Ishikawa (cell line): ENCODE measurements around the gene MMP24.

Source experiments
- CEBPB ChIP-seq: IDR thresholded peaks from 2 replicates; pipeline ENCODE4 v1.6.1; 2012
- CREB1 ChIP-seq: IDR thresholded peaks from 2 replicates; pipeline ENCODE4 v1.6.1; 2012; ENCODE audit warnings: low read depth
- EGR1 ChIP-seq: IDR thresholded peaks from 2 replicates; pipeline ENCODE4 v1.6.1; 2012
- EP300 ChIP-seq: IDR thresholded peaks from 2 replicates; pipeline ENCODE4 v1.6.1; 2012; ENCODE audit warnings: borderline replicate concordance
- FOXM1 ChIP-seq: IDR thresholded peaks from 2 replicates; pipeline ENCODE4 v1.6.1; 2012; ENCODE audit warnings: low read depth, borderline replicate concordance
- MAX ChIP-seq: IDR thresholded peaks from 2 replicates; pipeline ENCODE4 v1.6.1; 2012
- NFIC ChIP-seq: IDR thresholded peaks from 2 replicates; pipeline ENCODE4 v1.6.1; 2012
- RAD21 ChIP-seq: IDR thresholded peaks from 2 replicates; pipeline ENCODE4 v1.6.1; 2012; ENCODE audit warnings: low read depth
- REST ChIP-seq: IDR thresholded peaks from 2 replicates; pipeline ENCODE4 v1.6.1; 2012; ENCODE audit warnings: low read depth, mild to moderate bottlenecking
- TAF1 ChIP-seq: IDR thresholded peaks from 2 replicates; pipeline ENCODE4 v1.6.1; 2012; ENCODE audit warnings: low read depth, mild to moderate bottlenecking
- TCF12 ChIP-seq: IDR thresholded peaks from 2 replicates; pipeline ENCODE4 v1.6.1; 2012; ENCODE audit warnings: low read depth
- TEAD4 ChIP-seq: IDR thresholded peaks from 2 replicates; pipeline ENCODE4 v1.6.1; 2012
- YY1 ChIP-seq: IDR thresholded peaks from 2 replicates; pipeline ENCODE4 v1.6.1; 2012; ENCODE audit warnings: low read depth
- ZBTB7A ChIP-seq: IDR thresholded peaks from 2 replicates; pipeline ENCODE4 v1.6.1; 2012; ENCODE audit warnings: low read depth
- TF ChIP-seq, protein P1 (sequence below): IDR thresholded peaks from 2 replicates; pipeline ENCODE4 v1.6.1; 2012

The MMP24 gene

DNA sequence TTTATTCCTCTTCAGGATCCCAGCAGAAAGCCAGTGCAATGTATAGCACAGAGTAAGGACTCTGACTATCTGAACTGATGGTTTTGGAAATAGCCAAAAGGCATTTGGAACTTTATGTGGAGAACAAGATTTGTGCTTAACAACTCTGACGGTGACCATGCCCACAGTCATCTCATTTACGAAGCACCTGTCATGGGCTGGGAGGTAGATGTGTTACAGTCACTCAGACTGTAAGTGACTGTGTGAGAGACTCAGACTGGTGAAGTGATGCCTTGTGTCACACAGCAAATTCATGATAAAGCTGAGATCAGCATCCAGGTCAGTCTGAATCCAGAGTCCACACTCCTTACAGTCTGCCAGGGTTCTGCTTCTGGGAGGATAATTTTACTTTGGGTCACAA is 89.6 kb downstream of the MMP24 start:
- TF ChIP-seq ZBTB7A: no peak
- TF ChIP-seq YY1: no peak
- no peak for TF ChIP-seq MAX
- no peak for TF ChIP-seq CREB1
- TF ChIP-seq RAD21: no peak
- no peak for TF ChIP-seq TAF1
- TF ChIP-seq CEBPB: no peak
- TF ChIP-seq, protein P1, sequence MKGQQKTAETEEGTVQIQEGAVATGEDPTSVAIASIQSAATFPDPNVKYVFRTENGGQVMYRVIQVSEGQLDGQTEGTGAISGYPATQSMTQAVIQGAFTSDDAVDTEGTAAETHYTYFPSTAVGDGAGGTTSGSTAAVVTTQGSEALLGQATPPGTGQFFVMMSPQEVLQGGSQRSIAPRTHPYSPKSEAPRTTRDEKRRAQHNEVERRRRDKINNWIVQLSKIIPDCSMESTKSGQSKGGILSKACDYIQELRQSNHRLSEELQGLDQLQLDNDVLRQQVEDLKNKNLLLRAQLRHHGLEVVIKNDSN: no peak
- no peak for TF ChIP-seq FOXM1
- TF ChIP-seq EGR1: no peak
- no peak for TF ChIP-seq EP300
- TF ChIP-seq NFIC: no peak
- TF ChIP-seq REST: no peak
- TF ChIP-seq TEAD4: no peak

DNA sequence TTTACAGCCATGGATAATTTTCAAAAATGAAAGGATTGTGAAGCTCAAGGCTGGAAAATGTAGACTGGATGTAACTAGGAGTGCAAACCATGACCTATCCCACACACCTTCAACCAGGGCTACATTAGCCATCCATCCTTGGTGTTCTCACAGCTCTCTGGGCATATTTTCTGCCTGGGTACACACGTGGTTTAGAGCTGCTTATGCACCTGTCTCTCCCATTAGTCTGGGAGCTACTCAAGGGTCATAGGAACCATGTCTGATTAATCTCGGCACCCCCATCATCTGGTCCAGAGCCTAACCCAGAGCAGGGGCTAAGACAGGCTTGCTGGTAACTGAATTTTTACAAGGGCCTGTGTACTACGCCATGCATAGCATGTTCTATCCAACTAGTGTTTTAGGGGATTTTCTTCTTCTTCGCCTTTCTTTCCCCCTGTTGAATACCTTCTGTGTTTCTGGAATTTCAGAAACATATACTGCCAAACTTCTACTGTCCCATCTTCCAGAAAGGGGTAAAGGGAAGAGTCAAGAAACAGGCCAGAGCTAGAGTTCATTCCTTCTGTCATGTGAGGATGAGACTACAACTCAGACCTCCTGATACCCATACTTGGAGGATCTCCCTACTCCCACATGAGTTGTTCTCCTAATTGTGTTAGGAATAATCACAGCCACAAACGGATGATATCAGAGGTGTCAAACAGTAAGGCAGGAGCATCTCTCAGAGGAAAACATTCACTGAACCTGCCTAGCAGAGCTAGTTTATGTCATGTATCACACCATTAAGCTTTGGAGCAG is 91.1 kb downstream of the MMP24 start:
- TF ChIP-seq CEBPB (no peak), FOXM1 (no peak), TCF12 (no peak), TEAD4 (no peak), ZBTB7A (no peak), TAF1 (no peak)

- TF ChIP-seq NFIC (peak; percentile 87), RAD21 (no peak), EP300 (peak; percentile 67), CREB1 (peak; percentile 54; the same call in 1 of the 2 replicates), REST (no peak), FOXM1 (no peak), TEAD4 (peak; percentile 82), TCF12 (peak; percentile 83), TAF1 (no peak), YY1 (no peak), MAX (peak; percentile 74)
- TF ChIP-seq, protein P1: peak; percentile 95
Measured at GRCh38 chr20:35318502-35319157, 92.1 kb downstream of the MMP24 start.

- TF ChIP-seq TCF12: no peak
- TF ChIP-seq CEBPB: no peak
- no peak for TF ChIP-seq TAF1
- TF ChIP-seq NFIC: no peak
- no peak for TF ChIP-seq CREB1
- no peak for TF ChIP-seq REST
- TF ChIP-seq MAX: no peak
- no peak for TF ChIP-seq FOXM1
- no peak for TF ChIP-seq YY1
- no peak for TF ChIP-seq ZBTB7A
- no peak for TF ChIP-seq EP300
- TF ChIP-seq, protein P1: no peak
- TF ChIP-seq TEAD4: no peak
- no peak for TF ChIP-seq RAD21
- TF ChIP-seq EGR1: no peak
Measured at GRCh38 chr20:35319192-35319870, 92.8 kb downstream of the MMP24 start.
